ENCODE measurements around the gene SPTSSB.

Gene SPTSSB, protein sequence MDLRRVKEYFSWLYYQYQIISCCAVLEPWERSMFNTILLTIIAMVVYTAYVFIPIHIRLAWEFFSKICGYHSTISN

DNA sequence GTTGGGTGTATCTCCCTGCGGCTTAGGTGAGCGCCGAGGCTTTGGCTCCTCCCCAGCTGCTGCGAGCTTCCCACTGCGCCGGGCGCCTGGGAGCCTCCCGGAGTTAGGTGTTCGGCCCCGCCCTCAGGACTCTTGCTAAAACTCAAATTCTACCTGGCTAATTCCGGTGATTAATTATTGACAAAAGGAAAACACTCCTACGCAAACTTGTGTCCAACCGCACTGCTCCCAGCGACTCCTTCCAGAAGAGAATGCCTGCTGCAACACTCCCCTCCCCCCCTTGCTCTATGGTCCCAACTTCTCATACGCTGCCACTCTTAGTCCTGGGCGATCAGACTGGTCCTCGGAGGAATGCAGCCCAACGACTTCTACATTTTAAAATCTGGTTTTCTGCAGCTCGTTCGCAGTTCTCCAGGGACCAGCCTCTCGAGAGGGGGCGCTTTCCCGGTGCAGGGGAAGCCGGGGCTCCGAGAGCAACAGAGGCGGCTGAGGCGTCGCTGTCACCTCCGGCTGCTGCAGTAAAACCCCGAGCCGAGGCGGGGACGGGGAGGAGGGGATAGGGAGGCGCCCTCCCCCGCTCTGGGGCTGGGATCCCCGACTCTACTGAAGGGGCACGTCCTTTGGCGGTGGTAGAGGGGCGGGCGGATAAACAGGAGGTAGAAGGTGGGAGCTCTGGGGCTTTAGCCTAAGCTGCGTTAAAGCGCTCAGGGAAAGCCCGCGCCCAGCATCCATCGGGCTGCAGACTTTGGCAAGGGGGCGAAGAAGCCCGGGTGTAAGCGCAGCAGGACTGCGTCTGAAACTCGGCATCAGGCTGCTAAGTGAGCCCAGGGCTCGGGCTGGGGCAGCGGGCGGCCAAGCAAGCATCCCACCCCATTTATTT, at the start of gene SPTSSB:
SPTSSB (minus strand) TSS at position 77 of the 880 bp plus-strand sequence. CDS start 25,194 bp downstream, outside the sequence.
- DNase-seq = peak; percentile 71

DNA sequence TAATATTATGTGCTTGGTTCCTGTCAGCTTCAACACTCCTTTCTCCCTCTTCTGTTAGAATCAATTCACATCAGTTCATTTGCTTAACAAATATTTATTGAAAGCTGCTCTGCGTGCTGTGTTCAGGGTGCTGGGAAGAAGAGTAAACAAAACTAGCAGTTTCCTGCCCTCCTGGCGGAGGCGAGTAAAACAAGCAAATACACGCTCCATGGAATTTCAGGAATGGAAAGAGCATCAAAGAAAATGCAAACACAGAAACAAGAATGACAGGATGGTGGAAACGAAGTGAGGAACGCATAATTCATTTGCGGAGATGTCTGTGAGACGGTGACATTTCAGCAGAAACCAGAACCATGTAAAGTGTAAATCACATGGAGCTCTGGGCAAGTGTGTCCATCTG, 49.4 kb upstream of the SPTSSB start:
- no peak for DNase-seq

DNA sequence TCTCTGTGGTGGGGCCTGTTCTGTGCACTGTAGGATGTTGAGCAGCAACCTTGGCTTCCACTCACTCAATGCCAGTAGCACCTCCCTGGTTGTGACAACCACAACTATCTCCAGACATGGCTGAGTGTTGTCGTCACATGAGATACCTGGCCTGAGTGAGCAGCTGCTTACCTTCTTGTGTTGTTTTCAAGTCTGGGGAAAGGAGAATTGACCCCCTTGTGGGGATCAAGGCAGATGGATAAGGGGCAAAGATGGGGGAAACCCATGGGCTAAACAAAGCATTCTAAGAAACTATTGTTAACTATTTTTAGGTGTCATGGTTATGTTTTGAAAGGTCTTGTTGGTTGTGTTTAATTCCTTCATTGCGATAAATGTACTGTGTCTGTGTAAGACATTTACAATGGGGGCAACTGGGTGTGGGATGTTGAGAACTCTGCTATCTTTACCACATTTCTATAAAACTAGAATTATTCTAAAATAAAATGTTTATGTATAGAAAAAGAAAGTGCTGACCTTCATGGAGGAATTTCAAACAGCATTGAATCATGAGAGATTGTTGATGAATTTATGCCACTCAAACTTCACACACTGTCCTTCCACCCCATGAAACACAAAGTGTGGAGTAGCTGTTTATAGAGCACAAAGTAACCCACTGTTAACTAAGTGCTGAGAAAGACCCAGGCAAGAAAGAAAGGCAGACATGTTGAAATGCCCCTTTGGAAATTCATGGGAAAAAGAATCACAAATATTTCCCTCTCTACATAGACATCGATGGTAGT, 48.4 kb upstream of the SPTSSB start:
- DNase-seq = no peak

DNA sequence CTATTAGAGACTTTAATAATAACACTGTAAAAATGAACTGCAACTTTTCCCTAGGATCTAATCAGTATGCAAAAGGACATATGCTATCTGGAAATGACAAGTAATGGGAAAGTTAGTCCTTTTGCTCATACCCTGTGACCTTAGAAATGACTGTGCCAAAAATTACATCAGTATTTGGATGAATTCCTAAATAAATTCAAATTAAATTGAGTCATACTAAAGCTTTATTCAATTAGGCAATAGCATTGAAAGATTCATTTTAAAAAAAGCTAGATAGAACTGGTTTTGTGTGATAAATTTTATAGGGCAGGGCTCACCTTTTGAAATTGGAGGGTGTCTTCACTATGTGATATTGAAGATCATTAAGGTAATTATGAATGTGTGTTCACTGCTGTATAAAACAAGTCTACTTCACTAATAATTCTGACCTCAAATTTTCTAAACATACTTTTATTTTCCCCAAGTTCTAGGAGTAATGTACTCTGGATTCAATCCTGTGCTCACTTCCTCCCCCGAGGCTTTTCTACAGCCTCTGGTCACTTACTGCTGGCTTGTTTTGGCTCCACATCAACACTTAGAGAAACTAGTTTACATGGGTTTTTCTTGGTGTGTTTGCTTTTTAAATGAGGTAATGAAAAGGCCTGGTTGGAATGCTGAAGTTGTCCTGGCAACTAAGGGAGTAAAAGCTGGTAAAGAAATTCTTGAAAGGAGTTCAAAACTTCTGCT, 44.4 kb upstream of the SPTSSB start:
- no peak for DNase-seq

DNA sequence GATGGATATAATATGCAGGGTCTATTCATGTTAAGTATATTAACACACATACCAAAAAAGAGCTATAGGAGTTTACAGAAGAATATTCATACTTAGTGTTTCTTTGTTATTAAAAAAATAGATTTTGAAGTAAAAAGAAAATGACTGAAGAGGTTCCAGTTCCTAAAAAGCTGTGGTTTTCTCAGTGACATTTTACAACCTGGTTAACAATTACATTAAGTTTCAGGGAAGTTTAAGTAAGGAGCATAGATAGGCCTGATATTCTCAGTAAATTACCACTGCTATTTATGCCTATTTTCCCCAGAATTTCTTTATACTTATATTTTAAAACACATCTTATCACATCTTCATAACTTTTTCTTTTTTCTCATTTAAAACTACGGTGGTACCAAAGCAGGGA, 43.6 kb upstream of the SPTSSB start:
- no peak for DNase-seq

DNA sequence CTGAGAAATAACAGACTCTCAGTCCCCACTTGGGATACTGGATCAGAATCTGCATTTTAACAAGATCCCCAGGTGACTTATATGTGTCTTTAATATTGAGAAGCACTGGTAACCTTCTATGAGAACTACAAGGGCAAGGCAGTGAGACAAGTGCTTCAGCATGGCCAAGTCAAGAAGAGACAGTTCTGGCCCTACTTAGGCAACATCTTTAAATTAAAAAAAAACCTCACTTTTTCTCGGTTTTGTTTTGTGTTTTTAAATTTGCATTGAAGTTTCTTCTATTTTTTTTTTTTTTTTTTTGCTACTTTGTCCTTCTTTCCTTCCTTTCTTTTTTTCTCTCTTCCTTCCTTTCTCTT, 42.5 kb upstream of the SPTSSB start:
- no peak for DNase-seq

DNA sequence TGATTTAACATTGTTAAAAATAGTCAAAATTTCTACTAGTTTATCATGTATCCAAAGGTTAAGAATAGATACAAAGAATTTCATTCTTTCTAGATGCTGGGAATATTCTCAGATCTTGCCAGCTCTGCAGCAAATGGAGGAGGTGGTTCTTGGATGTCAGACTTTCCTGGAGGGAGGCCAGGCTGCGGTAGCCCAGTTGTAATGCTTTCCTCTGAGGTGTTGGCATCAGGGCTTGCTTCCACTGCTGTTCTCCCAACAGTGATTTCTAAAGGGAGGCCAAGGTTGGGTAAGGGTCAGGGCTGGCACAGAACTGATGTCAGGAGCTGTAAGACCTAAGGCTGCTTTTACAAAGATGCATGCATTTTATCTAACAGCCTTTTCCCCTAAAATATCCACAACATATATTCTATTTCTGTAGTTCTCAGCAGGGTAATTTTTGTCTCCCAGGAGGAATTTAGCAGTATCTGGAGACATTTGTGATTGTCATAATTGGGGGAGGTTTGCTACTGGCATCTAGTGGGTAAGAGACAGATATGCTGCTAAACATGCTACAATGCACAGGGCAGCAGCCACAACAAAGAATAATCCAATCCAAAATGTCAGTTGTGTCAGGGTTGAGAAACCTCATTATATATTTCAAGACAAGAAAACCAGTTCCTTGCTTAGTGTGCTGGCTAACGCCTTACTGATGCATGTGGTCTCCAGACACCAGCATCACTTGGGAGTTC, 42.0 kb upstream of the SPTSSB start:
- DNase-seq = no peak

DNA sequence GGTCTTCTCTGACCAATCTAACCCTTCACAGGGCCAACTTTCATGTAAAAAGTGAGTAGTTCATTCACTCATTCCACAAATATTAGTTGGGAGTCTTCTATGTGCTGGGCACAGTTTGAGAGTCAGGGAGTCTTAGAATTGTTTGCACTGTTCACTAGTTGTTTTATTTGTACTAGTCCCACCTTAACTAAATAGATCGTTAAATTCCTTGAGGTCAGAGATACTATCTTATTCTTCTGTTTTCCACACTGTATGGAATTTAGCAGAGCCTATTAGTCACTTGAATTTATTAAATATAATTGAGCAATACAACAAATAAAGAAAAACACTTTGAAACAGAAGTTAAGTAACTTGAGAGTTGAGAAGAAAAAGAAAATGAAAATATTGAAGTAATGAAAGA, 40.8 kb upstream of the SPTSSB start:
- DNase-seq = no peak

DNA sequence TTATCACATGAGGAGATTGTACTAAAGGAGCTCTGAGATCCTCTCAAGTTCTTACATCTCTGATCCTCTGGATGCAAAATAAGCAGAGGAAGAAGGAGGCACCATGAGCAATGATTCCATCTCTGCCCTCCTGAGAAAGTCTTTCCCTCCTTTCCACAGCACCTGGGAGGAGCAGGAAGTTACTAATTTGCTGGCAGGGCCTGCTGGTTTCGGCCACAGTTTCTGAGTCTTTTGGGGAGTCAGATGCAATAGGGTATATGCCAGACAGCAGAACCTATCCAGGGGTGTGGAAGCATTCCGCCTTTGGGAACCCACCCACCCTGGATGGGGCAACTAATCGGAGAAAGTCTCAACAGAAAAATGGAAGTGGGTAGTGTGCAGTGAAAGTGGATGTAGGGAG, 38.5 kb upstream of the SPTSSB start:
- DNase-seq = no peak

DNA sequence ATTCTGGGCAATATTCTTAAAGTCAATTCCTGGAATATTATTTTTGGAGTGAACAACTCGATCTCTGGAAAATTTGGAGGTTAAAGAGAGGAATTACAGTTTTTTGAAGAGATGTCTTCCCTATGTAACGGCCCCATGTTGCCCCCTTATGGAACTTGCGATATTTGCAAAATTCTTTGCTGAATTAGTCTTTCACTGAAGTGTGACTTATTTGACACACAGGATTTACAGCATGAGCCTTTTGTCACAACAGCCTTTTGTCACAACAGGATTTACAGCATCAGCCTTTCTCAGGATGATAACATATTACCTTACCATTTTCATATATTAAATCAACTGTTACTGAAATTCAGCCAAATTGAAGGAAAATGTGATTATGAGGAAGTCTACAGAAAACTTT, 37.8 kb upstream of the SPTSSB start:
- DNase-seq = peak; percentile 26

DNA sequence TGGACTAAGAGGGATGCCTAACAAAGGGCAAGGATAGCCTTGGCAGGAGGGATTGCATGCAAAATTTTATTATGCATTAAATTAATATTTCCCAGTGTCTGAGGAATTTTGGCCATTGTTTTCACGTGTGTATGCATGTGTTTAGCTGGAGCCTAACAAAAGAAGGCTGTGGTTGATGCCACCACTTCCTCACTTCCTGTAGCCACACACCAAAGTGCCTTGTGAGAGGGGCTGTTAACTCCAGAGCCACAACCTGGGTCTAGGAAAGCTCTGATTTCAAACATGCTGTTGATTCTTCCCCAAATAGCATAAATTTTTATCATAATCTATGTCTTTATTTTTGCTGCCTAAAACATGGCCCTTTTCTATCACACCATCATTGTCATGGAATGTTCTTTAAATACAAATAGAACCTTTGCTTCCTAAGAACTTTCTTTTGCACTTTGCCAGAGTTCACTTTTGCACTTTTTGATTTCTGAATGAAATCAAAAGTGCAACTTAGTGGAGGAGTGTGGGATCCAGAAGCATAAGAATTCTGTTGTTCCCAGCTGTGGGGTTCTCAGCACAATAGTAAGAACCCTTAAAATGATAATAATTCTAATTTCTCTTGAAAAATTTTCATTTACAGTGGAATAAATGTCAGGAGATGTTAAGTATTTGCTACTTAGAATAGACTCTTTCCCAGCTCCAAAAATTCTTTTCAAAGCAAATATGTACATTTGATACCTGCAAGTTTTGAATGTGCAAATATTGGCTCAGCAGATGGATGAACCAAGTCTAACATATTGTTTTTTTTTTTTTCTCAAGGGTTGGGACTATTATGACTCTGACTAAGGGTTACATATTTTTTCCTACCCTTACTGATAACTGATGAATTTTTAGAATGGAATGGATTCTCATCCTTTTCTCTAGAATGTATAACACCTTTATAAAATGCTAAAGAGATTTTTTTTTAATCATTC, 35.6 kb upstream of the SPTSSB start:
- DNase-seq = no peak

DNA sequence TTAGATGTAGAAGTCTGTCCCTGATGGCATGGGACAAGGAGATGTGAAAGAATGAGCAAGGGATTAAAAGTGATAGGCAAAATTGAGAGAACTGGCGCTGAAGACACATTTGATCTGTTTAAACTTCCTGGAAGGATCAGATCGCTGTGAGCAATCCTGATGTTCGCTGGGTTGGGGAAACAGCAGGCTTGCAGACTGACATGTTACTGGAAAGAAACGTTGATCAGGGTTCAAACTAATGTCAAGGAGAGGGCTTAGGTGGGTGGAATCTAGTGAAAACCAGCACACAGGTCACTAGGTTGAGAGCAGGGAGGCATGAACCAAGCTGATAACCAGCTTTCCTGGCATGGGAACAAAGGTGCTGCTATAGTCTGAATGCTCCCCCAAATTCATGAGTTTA, 34.5 kb upstream of the SPTSSB start:
- no peak for DNase-seq

DNA sequence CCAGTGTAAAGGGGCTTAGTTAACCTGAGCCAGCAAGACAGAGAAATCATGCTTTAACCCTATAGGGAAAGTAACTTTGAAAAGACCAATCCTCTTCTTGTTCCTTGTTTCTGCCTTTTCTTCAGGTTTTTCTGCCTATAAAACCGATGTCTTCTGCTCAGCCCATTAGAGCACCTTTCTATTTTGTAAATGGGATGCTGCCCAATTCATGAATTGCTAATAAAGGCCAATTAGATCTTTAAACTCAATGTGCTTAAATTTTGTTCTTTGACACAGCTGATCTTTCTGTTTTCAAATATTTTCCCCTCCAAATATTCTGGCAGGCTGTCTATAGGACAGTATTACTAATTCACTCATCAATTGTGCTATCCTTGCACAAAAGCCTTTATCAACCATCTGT, 33.8 kb upstream of the SPTSSB start:
- no peak for DNase-seq

DNA sequence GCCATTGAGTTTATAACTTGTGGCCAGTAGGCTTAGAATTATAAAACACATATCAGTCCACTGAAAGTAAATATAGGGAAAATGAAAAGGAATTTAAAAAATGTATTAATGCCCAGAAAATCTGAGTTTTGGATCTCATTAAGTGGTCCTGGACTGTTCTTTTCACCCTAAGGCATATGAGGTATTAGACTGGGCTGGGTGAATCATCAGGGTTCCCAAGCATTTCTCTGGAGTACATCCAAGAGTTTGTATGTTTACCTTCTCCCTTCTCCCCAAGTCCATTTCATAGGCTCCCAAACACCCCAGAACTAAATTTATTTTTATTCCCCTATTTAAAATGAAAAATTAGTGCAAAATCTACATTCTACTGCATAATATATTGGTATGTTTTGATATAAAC, 31.9 kb upstream of the SPTSSB start:
- DNase-seq = no peak

DNA sequence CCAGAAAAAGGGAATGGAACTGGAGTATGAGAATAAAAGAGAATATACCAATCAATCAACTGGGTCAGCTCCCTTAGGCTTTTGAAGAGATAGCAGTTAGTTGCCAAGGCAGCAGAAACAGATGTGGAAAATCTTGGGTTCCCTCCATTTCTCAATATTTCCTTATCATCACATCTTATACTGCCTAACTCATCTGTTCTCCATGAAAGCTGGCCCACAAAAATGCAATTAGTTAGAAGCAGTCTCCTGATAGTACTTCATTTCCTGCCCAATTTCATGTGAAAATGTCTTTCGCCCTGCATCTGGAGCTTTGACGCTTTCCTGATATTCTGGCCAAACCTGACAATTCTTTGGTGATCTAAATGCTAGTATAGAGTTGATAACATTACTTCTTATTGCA, 30.1 kb upstream of the SPTSSB start:
- DNase-seq = no peak

DNA sequence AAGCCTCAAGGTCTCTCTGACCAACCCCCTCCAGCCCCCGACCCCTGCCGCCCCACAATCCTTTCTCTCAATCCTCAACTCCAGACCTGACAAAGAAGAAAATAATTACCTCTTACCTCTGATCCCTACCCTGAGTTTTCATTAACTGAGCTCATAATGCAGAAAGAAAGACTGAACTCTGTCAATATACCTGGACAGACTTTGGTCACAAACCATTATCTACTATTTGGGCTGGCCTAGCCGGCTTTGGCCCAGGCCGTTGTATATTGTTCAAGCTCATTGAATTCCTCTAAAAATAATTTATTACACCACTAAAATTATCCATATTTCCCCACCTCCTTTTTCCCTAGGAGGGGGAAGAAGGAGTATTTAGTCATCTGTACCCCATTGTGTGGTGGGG, 29.3 kb upstream of the SPTSSB start:
- DNase-seq = no peak

DNA sequence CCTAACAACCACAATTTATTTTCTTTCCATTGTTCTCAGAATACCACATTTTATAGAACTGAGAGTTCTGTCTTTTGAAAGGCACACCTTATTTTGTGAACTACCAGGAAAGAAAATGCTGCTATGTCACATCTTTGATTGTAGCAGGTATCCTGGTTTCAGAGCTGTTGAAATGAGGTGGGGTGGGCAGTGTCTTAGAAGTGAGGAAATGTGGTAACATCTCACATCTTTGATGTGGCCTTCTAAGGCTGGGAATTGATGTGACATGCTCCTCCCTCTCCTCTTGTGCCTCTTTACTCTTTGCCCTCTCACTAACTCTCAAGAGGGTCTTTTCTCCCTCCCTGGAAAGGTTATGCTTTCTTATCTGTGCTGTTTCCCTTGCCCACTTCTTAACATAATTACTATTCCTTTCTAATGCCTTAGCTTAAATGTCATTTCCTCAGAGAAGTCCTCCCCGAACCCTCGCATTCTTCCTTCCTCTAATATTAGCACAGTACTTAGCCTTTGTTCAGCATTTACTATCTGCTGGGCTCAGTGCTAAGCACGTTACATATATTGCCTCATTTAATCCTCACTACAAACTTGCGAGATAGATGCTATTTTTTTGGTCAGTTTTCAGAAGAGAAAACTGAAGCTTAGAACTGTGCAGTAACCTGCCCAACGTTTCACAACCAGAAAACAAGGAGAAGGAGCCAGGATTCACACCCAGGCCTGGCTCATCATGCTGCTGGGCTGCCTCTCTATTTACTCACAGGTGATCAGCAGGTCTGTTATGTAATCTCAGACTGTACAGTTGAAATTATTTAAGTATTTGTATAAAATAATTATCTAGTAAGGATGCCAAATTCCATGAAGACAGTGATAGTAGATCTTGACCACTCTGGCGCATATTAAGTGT, 24.0 kb upstream of the SPTSSB start:
- DNase-seq = peak; percentile 10

DNA sequence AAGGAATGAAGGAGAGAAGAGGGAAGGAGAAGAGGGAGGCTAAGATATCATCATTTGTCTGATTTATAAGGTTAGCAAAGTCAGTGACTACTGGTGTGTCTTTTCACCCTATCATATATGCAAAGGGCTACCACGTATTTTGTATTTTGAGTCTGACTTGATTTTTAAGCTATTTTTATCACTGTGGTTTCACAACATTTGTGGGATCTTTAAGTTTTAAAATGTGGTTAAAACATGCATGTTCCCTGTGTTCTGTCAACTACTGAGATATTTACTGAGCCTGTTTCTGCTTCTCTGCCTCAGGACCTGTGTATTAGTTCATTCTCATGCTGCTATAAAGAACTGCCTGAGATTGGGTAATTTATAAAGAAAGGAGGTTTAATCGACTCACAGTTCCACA, 22.5 kb upstream of the SPTSSB start:
- no peak for DNase-seq

DNA sequence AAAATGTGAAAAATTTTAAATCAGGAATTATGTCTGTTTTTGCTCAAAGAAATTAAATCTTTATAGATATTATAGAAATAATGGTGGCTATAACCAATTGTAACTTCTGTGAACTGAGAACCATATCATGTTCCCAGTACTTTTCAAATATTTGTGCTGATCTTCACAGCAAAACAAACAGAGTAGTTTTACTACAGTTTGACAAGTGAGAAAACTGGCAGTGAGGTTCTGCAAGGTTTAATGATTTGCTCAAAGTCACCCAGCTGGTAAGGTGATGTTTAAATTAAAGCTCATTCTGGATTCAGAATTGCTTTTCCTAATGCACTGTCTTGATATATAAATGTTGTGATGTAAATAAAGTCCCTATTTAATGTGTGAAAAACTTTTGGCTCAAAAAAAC, 22.0 kb upstream of the SPTSSB start:
- DNase-seq = no peak

DNA sequence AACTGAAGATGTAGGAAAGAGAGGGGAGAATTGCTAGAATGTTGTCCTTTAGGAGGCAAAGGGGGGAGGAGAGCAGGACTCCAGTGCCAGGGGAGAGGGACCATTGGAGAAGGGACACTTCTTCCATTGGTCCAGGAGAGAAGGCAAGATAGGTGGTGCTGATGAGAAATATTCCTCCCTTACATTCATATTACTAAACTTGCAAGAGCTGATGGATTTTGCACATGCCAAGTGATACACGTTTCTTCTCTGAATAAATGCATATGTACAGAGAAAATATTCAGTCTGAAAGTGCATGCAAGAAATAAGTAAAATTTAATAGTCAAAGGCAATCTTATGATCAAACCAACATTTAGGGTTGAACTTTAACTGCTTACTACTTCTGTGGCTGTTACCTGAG, 21.5 kb upstream of the SPTSSB start:
- no peak for DNase-seq

DNA sequence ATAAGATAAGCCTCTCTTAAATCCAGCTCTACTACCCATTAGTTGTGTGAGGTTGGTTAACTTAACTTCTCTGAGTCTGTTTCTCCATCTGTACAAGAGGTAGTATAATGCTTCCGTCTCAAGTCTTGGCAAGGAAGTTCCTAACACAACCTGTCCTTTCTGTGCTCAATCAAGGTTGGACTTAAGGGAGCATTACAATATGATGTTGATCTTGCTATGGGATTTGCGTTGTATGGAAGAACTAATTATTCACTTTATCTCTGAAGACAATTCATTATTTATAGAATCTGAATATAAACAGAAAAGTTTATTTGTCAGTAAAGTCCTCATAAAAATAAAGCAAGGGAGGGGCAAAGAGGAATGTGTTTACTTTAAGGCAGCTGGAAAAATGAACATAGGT, 18.9 kb upstream of the SPTSSB start:
- no peak for DNase-seq
